NT2/D1 (cell line): ENCODE data around the gene EDEM3.

Source experiments
- DNase-seq: peaks from one replicate; pipeline ENCODE4 v3.0.0-alpha.2; 2011; ENCODE audit warnings: low read depth, low spot score
- H3K27me3 ChIP-seq: 2 replicates; pipeline ENCODE4 v1.6.0; 2011; ENCODE audit warnings: mild to moderate bottlenecking; ENCODE audit not compliant: insufficient read length, insufficient read depth
- H3K36me3 ChIP-seq: 2 replicates; pipeline ENCODE4 v1.6.1; 2011; ENCODE audit warnings: mild to moderate bottlenecking, low read length, mixed read lengths; ENCODE audit not compliant: insufficient read depth, insufficient read length
- H3K4me1 ChIP-seq: 2 replicates; pipeline ENCODE4 v1.5.1; 2011; ENCODE audit not compliant: insufficient read depth, insufficient read length
- H3K4me3 ChIP-seq: 2 replicates; pipeline ENCODE4 v1.5.1; 2011; ENCODE audit warnings: low read depth; ENCODE audit not compliant: insufficient read length
- H3K9ac ChIP-seq: 2 replicates; pipeline ENCODE4 v1.6.0; 2011; ENCODE audit warnings: low read depth; ENCODE audit not compliant: insufficient read length
- H3K9me3 ChIP-seq: 2 replicates; pipeline ENCODE4 v1.5.1; 2011; ENCODE audit warnings: mild to moderate bottlenecking, low read length; ENCODE audit not compliant: insufficient read depth
- SUZ12 ChIP-seq: IDR thresholded peaks from 2 replicates; pipeline ENCODE4 v1.6.1; 2011; ENCODE audit not compliant: insufficient read length, insufficient read depth; ENCODE audit errors: extremely low read depth
- YY1 ChIP-seq: IDR thresholded peaks from 2 replicates; pipeline ENCODE4 v1.6.1; 2011; ENCODE audit not compliant: insufficient read length, insufficient read depth
- ZNF274 ChIP-seq: IDR thresholded peaks from 2 replicates; pipeline ENCODE4 v1.6.1; 2011; ENCODE audit warnings: mild to moderate bottlenecking, low read depth, low read length

The EDEM3 gene

GRCh38 chr1:184781941-184782340, 27.3 kb upstream of the EDEM3 start:
- Histone ChIP-seq H3K4me1 (no peaks in the 10 kb centered on the region), H3K9ac (no peak overlapping the region), H3K4me3 (no peak overlapping the region), H3K27me3 (no peaks in the 10 kb centered on the region), H3K9me3 (peaks cover 21% of the 10 kb centered on the region), H3K36me3 (no peaks in the 10 kb centered on the region)
- DNase-seq, result no peak
- TF ChIP-seq SUZ12, result no peak
- no peak for TF ChIP-seq YY1
- no peak for TF ChIP-seq ZNF274

- no peak overlapping the region for H3K4me3 ChIP-seq
- no peaks in the 10 kb centered on the region for H3K27me3 ChIP-seq
- TF ChIP-seq SUZ12, result no peak
- no peak overlapping the region for H3K9ac ChIP-seq
- no peak for DNase-seq
- H3K36me3 ChIP-seq, result no peaks in the 10 kb centered on the region
- H3K9me3 ChIP-seq, result no peaks in the 10 kb centered on the region
- H3K4me1 ChIP-seq, result no peaks in the 10 kb centered on the region
Measured at GRCh38 chr1:184775885-184776284, 21.2 kb upstream of the EDEM3 start.

GRCh38 chr1:184775329-184775728, 20.7 kb upstream of the EDEM3 start:
- no peak overlapping the region for H3K4me3 ChIP-seq
- TF ChIP-seq YY1, result no peak
- no peak for TF ChIP-seq SUZ12
- TF ChIP-seq ZNF274, result no peak
- no peak overlapping the region for H3K9ac ChIP-seq
- no peaks in the 10 kb centered on the region for H3K9me3 ChIP-seq
- no peaks in the 10 kb centered on the region for H3K4me1 ChIP-seq
- no peaks in the 10 kb centered on the region for H3K36me3 ChIP-seq
- no peaks in the 10 kb centered on the region for H3K27me3 ChIP-seq
- DNase-seq, result no peak

- no peak overlapping the region for H3K9ac ChIP-seq
- no peaks in the 10 kb centered on the region for H3K9me3 ChIP-seq
- TF ChIP-seq YY1, result no peak
- TF ChIP-seq SUZ12, result no peak
- no peak for TF ChIP-seq ZNF274
- H3K27me3 ChIP-seq, result no peaks in the 10 kb centered on the region
- H3K36me3 ChIP-seq, result no peaks in the 10 kb centered on the region
- no peak for DNase-seq
- H3K4me3 ChIP-seq, result no peak overlapping the region
- H3K4me1 ChIP-seq, result no peaks in the 10 kb centered on the region
Measured at GRCh38 chr1:184773762-184774320, 19.2 kb upstream of the EDEM3 start.

GRCh38 chr1:184771190-184771691, 16.6 kb upstream of the EDEM3 start:
- H3K36me3 ChIP-seq, result no peaks in the 10 kb centered on the region
- no peak overlapping the region for H3K9ac ChIP-seq
- H3K4me1 ChIP-seq, result no peaks in the 10 kb centered on the region
- DNase-seq, result no peak
- TF ChIP-seq YY1, result no peak
- TF ChIP-seq SUZ12, result no peak
- TF ChIP-seq ZNF274, result no peak
- H3K4me3 ChIP-seq, result no peak overlapping the region
- no peaks in the 10 kb centered on the region for H3K9me3 ChIP-seq
- no peaks in the 10 kb centered on the region for H3K27me3 ChIP-seq

- Histone ChIP-seq H3K9ac (no peak overlapping the region), H3K4me3 (no peak overlapping the region)
- TF ChIP-seq YY1 (no peak), SUZ12 (no peak), ZNF274 (no peak)
Measured at GRCh38 chr1:184770181-184770979, 15.7 kb upstream of the EDEM3 start.

GRCh38 chr1:184769241-184769640, 14.6 kb upstream of the EDEM3 start:
- H3K9ac ChIP-seq, result no peak overlapping the region
- no peaks in the 10 kb centered on the region for H3K4me1 ChIP-seq
- H3K36me3 ChIP-seq, result no peaks in the 10 kb centered on the region

More at GRCh38 chr1:184770181-184770979, 15.7 kb upstream of the EDEM3 start:
- no peaks in the 10 kb centered on the region for H3K9me3 ChIP-seq
- H3K4me1 ChIP-seq, result no peaks in the 10 kb centered on the region
- H3K36me3 ChIP-seq, result no peaks in the 10 kb centered on the region
- no peak for DNase-seq
- no peaks in the 10 kb centered on the region for H3K27me3 ChIP-seq

More at GRCh38 chr1:184769241-184769640, 14.6 kb upstream of the EDEM3 start:
- Histone ChIP-seq H3K9me3 (no peaks in the 10 kb centered on the region), H3K27me3 (no peaks in the 10 kb centered on the region), H3K4me3 (no peak overlapping the region)
- no peak for DNase-seq
- no peak for TF ChIP-seq ZNF274
- no peak for TF ChIP-seq YY1
- no peak for TF ChIP-seq SUZ12
